H9 (cell line): ENCODE data around the gene KRT2. TPM values are rescaled to one million over a fixed set of nuclear protein-coding genes. Genes with fewer than 3 reads are reported as not detected.
"Not testable (repeated sequence)": the region's sequence is repeated elsewhere in the genome, so short reads cannot be mapped to it uniquely, and the experiment has no call there.

ENCODE experiments used
- DNase-seq: peaks from one replicate; pipeline ENCODE4 v3.0.0-alpha.2; 2017
- H2AFZ ChIP-seq: one replicate; pipeline ENCODE4 v1.6.1; 2013; ENCODE audit warnings: mild to moderate bottlenecking, low read length, control low read depth, moderate library complexity
- H2AK5ac ChIP-seq: 2 replicates; pipeline ENCODE4 v1.6.1; 2013; ENCODE audit warnings: low read length, control low read depth, mixed read lengths; ENCODE audit not compliant: insufficient read length
- H2BK120ac ChIP-seq: one replicate; pipeline ENCODE4 v1.6.1; 2013; ENCODE audit warnings: low read depth, mild to moderate bottlenecking, low read length, control low read depth, inconsistent platforms; ENCODE audit not compliant: poor library complexity, severe bottlenecking
- H2BK12ac ChIP-seq: 2 replicates; pipeline ENCODE4 v1.6.1; 2013; ENCODE audit warnings: low read length, control low read depth, mixed read lengths, low read depth; ENCODE audit not compliant: insufficient read length
- H2BK15ac ChIP-seq: 2 replicates; pipeline ENCODE4 v1.6.1; 2013; ENCODE audit warnings: low read depth, low read length, control low read depth
- H2BK20ac ChIP-seq: one replicate; pipeline ENCODE4 v1.6.1; 2013; ENCODE audit warnings: low read depth, mild to moderate bottlenecking, low read length, control low read depth, inconsistent platforms; ENCODE audit not compliant: poor library complexity, severe bottlenecking
- H2BK5ac ChIP-seq: 2 replicates; pipeline ENCODE4 v1.6.1; 2013; ENCODE audit warnings: low read length, control low read depth, mixed read lengths; ENCODE audit not compliant: insufficient read length
- H3K14ac ChIP-seq: 2 replicates; pipeline ENCODE4 v1.6.1; 2013; ENCODE audit warnings: low read length, control low read depth; ENCODE audit not compliant: insufficient read depth
- H3K18ac ChIP-seq: 2 replicates; pipeline ENCODE4 v1.6.1; 2013; ENCODE audit warnings: low read depth, mild to moderate bottlenecking, mixed read lengths, low read length, control low read depth; ENCODE audit not compliant: insufficient read length
- H3K23ac ChIP-seq: 2 replicates; pipeline ENCODE4 v1.6.1; 2013; ENCODE audit warnings: low read length, control low read depth, mixed read lengths, low read depth; ENCODE audit not compliant: insufficient read length
- H3K23me2 ChIP-seq: 2 replicates; pipeline ENCODE4 v1.6.1; 2013; ENCODE audit warnings: low read depth, mild to moderate bottlenecking, mixed read lengths, low read length, control low read depth; ENCODE audit not compliant: insufficient read length, poor library complexity, severe bottlenecking
- H3K27ac ChIP-seq: 2 replicates; pipeline ENCODE4 v1.5.1; 2013; ENCODE audit warnings: low read length, control low read depth, mixed read lengths, low read depth; ENCODE audit not compliant: insufficient read length
- H3K27me3 ChIP-seq: 2 replicates; pipeline ENCODE4 v1.6.1; 2013; ENCODE audit warnings: low read length, control low read depth, inconsistent platforms; ENCODE audit not compliant: insufficient read depth
- H3K4ac ChIP-seq: 2 replicates; pipeline ENCODE4 v1.6.1; 2013; ENCODE audit warnings: low read depth, mild to moderate bottlenecking, control low read depth, inconsistent platforms, low read length, moderate library complexity
- H3K4me1 ChIP-seq: 2 replicates; pipeline ENCODE4 v1.6.1; 2013; ENCODE audit warnings: low read length, control low read depth, inconsistent platforms; ENCODE audit not compliant: insufficient read depth
- H3K4me2 ChIP-seq: 2 replicates; pipeline ENCODE4 v1.6.1; 2013; ENCODE audit warnings: low read length, control low read depth, mixed read lengths; ENCODE audit not compliant: insufficient read length, insufficient read depth
- H3K56ac ChIP-seq: 2 replicates; pipeline ENCODE4 v1.6.1; 2013; ENCODE audit warnings: low read depth, mild to moderate bottlenecking, mixed read lengths, low read length, control low read depth; ENCODE audit not compliant: insufficient read length
- H3K79me1 ChIP-seq: 2 replicates; pipeline ENCODE4 v1.6.1; 2013; ENCODE audit warnings: low read depth, mild to moderate bottlenecking, moderate library complexity, low read length, control low read depth, inconsistent platforms; ENCODE audit not compliant: insufficient read depth, poor library complexity, severe bottlenecking
- H3K79me2 ChIP-seq: 2 replicates; pipeline ENCODE4 v1.6.1; 2013; ENCODE audit warnings: low read length, control low read depth, inconsistent platforms; ENCODE audit not compliant: insufficient read depth
- H3K9ac ChIP-seq: 2 replicates; pipeline ENCODE4 v1.6.1; 2013; ENCODE audit warnings: low read length, control low read depth, mixed read lengths; ENCODE audit not compliant: insufficient read length; ENCODE audit errors: extremely low read depth
- H3K9me3 ChIP-seq: one replicate; pipeline ENCODE4 v1.6.1; 2013; ENCODE audit warnings: low read depth, low read length, inconsistent platforms; ENCODE audit not compliant: control insufficient read depth
- H3T11ph ChIP-seq: one replicate; pipeline ENCODE4 v1.6.1; 2013; ENCODE audit warnings: mild to moderate bottlenecking, low read length, control low read depth, inconsistent platforms
- H4K20me1 ChIP-seq: one replicate; pipeline ENCODE4 v1.6.1; 2013; ENCODE audit not compliant: control insufficient read depth, insufficient read length, insufficient read depth
- H4K5ac ChIP-seq: 2 replicates; pipeline ENCODE4 v1.6.1; 2013; ENCODE audit warnings: low read depth, mild to moderate bottlenecking, mixed read lengths, low read length, control low read depth; ENCODE audit not compliant: insufficient read length
- H4K8ac ChIP-seq: replicated peaks from 2 replicates; pipeline ENCODE4 v1.6.1; 2013; ENCODE audit warnings: low read length, control low read depth, mixed read lengths, low read depth; ENCODE audit not compliant: insufficient read length
- H4K91ac ChIP-seq: 2 replicates; pipeline ENCODE4 v1.6.1; 2013; ENCODE audit warnings: low read depth, mild to moderate bottlenecking, moderate library complexity, mixed read lengths, low read length, control low read depth; ENCODE audit not compliant: insufficient read length
- H3K27ac Mint-ChIP-seq, 3 experiments: 2 replicates in 2 of 3; 3 replicates in 1 of 3; pipeline ENCODE4 v1.8.0; 2020 to 2021; ENCODE audit warnings: mixed read lengths in 3 of 3, mild to moderate bottlenecking in 1 of 3, moderate library complexity in 1 of 3
- H3K27me3 Mint-ChIP-seq: 2 replicates; pipeline ENCODE4 v1.8.0; 2021; ENCODE audit warnings: low read depth, mild to moderate bottlenecking, moderate library complexity, mixed read lengths
- H3K36me3 Mint-ChIP-seq, 3 experiments: 2 replicates in 2 of 3; 3 replicates in 1 of 3; pipeline ENCODE4 v1.8.0; 2020 to 2021; ENCODE audit warnings: low read depth in 3 of 3, mixed read lengths in 3 of 3; ENCODE audit not compliant: insufficient read depth in 1 of 3
- H3K4me1 Mint-ChIP-seq, 2 experiments: 2 replicates each; pipeline ENCODE4 v1.8.0; 2020; ENCODE audit warnings: mixed read lengths in 2 of 2
- H3K4me3 Mint-ChIP-seq, 2 experiments: 2 replicates in 1 of 2; 3 replicates in 1 of 2; pipeline ENCODE4 v1.8.0; 2020 to 2021; ENCODE audit warnings: mild to moderate bottlenecking in 2 of 2, mixed read lengths in 2 of 2, moderate library complexity in 1 of 2
- H3K9me3 Mint-ChIP-seq, 2 experiments: 2 replicates in 1 of 2; 3 replicates in 1 of 2; pipeline ENCODE4 v1.8.0; 2020; ENCODE audit warnings: mild to moderate bottlenecking in 2 of 2, mixed read lengths in 2 of 2, moderate library complexity in 1 of 2
- CTCF ChIP-seq: fragments of 200-600 bp; sonication (generic); conservative IDR thresholded peaks from 3 replicates; pipeline ENCODE4 v1.8.0; 2021; ENCODE audit warnings: antibody characterized with exemption, mild to moderate bottlenecking
- WGBS: extraction: QIAGEN DNeasy Blood & Tissue Kit; methylation state at CpG from one replicate; pipeline ENCODE4 v1.1.7; 2013; ENCODE audit warnings: missing lambda C conversion rate, low lambda C conversion rate, mixed read lengths; ENCODE audit not compliant: insufficient read length; ENCODE audit errors: extremely low coverage; 5-methylcytosine and 5-hydroxymethylcytosine counted together
- total RNA-seq: library from RNA; stranded (reverse); gene quantifications from 2 replicates; pipeline ENCODE4 v1.2.1, GENCODE V29; 2021

KRT2 gene
- total RNA-seq, 1 experiment from 2014 or later = not detected

- Histone ChIP-seq H2BK12ac (no peak overlapping the region), H3K14ac (no peak overlapping the region), H4K8ac (no peak overlapping the region), H2BK5ac (no peak overlapping the region), H4K20me1 (no peaks in the 10 kb centered on the region), H3K4me1 (no peaks in the 10 kb centered on the region), H2AFZ (no peak overlapping the region), H3K9me3 (no peaks in the 10 kb centered on the region), H3K27ac (no peak overlapping the region), H3K56ac (no peak overlapping the region), H3K18ac (no peak overlapping the region), H3K79me2 (no peaks in the 10 kb centered on the region), H2BK15ac (no peak overlapping the region), H3K79me1 (no peaks in the 10 kb centered on the region), H3K4ac (no peak overlapping the region), H2BK120ac (no peak overlapping the region), H3T11ph (no peak overlapping the region), H3K4me2 (no peak overlapping the region), H3K27me3 (no peaks in the 10 kb centered on the region), H3K23me2 (no peaks in the 10 kb centered on the region), H3K9ac (no peak overlapping the region), H4K91ac (no peak overlapping the region), H2BK20ac (no peak overlapping the region), H3K23ac (no peak overlapping the region), H2AK5ac (no peak overlapping the region), H4K5ac (no peak overlapping the region)
- Mint-ChIP-seq H3K4me1 (no peaks in the 10 kb centered on the region; a peak in 1 of 4 replicates), H3K36me3 (no peaks in the 10 kb centered on the region), H3K9me3 (no peaks in the 10 kb centered on the region), H3K4me3 (no peak overlapping the region), H3K27me3 (peaks cover 18% of the 10 kb centered on the region), H3K27ac (no peak overlapping the region)
- WGBS = no CpG with 5 or more reads among the region's 4 CpGs
- DNase-seq = no peak
- no peak for TF ChIP-seq CTCF
These were observed 18.5 kb upstream of the KRT2 start for GRCh38 chr12:52670506-52670905.

- not testable (repeated sequence) for H3K27ac Mint-ChIP-seq, H3K4ac ChIP-seq, H3K36me3 Mint-ChIP-seq, H3K23me2 ChIP-seq, H2BK15ac ChIP-seq, H3K23ac ChIP-seq, H3K27ac ChIP-seq, H4K5ac ChIP-seq, H3K9me3 Mint-ChIP-seq, H2BK5ac ChIP-seq, H2BK12ac ChIP-seq, H3T11ph ChIP-seq, H3K79me1 ChIP-seq, H2BK20ac ChIP-seq, H3K4me1 ChIP-seq, H3K27me3 ChIP-seq, H3K9me3 ChIP-seq, H2AFZ ChIP-seq, H4K8ac ChIP-seq, H3K14ac ChIP-seq, H3K4me3 Mint-ChIP-seq, H4K20me1 ChIP-seq, H2BK120ac ChIP-seq, H3K79me2 ChIP-seq, H3K4me2 ChIP-seq, H3K18ac ChIP-seq, H3K56ac ChIP-seq, H3K4me1 Mint-ChIP-seq, H3K9ac ChIP-seq, H2AK5ac ChIP-seq, H4K91ac ChIP-seq, DNase-seq
- no CpG with 5 or more reads among the region's 3 CpGs for WGBS
- H3K27me3 Mint-ChIP-seq = peaks cover 21% of the 10 kb centered on the region
These were observed 17.9 kb upstream of the KRT2 start for GRCh38 chr12:52669941-52670340.
